ENCODE results near the gene TAS2R9.
"Not testable (repeated sequence)": the region's sequence is repeated elsewhere in the genome, so short reads cannot be mapped to it uniquely, and the experiment has no call there.

TAS2R9 gene

DNA sequence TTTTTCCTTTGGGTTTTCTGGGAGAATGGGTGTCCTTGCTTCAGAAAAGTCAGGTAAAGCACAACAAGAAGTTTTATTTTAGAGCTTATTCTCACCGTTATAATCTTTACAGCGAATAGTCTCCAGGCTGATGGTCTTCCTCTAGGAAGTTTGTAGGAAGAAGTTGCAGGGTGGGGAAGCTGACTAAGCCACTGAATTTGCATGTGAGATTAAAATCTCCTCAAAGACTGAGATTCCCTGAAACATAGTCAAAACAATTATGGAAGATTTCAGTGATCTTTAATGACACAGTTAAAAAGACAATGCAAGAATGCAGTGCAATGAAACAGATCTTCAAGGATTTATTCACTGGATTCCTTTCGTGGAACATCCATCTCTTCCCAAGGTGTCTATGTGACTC, 15.0 kb upstream of the TAS2R9 start:
- H3K27me3 ChIP-seq (replicated peaks; ENCODE audit: control insufficient read depth, insufficient read depth, low read length, poor library complexity, severe bottlenecking), result no peaks in the 10 kb centered on the region
- no peak for DNase-seq
- no peak overlapping the region for H3K27ac ChIP-seq (ENCODE audit: insufficient read depth, low read length, poor library complexity, severe bottlenecking)
- H3K4me3 ChIP-seq (ENCODE audit: insufficient read depth, low read depth, low read length, poor library complexity, severe bottlenecking), result no peak overlapping the region
- H3K4me1 ChIP-seq (ENCODE audit: control insufficient read depth, insufficient read depth, low read length, poor library complexity, severe bottlenecking), result no peaks in the 10 kb centered on the region
- no peaks in the 10 kb centered on the region for H3K36me3 ChIP-seq (ENCODE audit: control insufficient read depth, insufficient read depth, low read length)
- H3K9me3 ChIP-seq (ENCODE audit: control insufficient read depth, low read length), result no peaks in the 10 kb centered on the region

DNA sequence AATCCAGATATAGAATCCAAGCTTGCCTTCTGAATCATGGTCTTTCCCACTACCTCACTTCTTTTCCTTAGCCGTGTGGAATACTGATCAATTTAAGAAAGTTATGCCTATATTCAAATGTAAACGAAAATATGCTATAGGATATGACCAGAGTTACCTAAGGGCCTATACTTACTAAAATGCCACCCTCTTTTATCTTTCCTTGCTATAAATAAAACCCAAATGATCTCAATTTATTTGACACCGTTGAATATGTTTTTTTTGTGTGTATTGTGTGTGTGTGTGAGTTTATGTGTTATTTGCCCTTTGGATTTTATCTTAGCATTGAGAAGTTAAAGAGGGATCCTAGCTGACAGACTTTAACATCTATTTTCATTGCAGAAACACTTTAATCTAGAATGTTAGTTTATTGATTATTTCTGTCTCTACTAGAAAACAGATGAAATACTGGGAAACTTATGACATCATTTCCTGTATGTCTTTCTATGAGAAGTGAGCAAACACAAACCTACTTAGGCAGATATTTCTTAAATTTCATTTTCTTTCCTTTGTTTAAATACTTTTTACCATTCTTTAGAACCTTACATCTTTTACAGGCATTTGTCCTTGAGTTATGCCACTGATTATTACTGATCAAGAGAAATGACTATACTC, 2.0 kb upstream of the TAS2R9 start:
- Histone ChIP-seq H3K27ac (ENCODE audit: insufficient read depth, low read length, poor library complexity, severe bottlenecking) (no peak overlapping the region), H3K4me1 (ENCODE audit: control insufficient read depth, insufficient read depth, low read length, poor library complexity, severe bottlenecking) (no peaks in the 10 kb centered on the region), H3K4me3 (ENCODE audit: insufficient read depth, low read depth, low read length, poor library complexity, severe bottlenecking) (no peak overlapping the region), H3K9me3 (ENCODE audit: control insufficient read depth, low read length) (no peaks in the 10 kb centered on the region), H3K27me3 (replicated peaks; ENCODE audit: control insufficient read depth, insufficient read depth, low read length, poor library complexity, severe bottlenecking) (no peaks in the 10 kb centered on the region), H3K36me3 (ENCODE audit: control insufficient read depth, insufficient read depth, low read length) (no peaks in the 10 kb centered on the region)
- no peak for DNase-seq

DNA sequence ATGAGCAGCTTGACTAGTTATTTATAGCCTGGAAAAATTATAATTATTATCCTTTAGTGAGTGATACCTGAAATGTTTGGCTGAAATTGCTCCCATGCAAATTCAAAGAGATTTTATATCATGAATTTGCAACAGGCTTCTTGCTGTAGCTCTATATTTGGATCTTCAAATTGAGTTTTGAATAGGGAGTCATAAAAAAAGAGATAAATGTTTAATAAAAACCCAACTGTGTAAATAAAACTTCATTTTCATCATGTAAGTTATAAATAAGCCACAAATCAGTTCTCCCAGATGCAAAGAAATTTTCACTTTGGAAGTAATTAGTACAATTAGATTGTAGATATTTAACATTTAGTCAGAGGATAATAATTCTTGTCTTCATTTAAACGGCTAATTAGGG, 2.8 kb downstream of the TAS2R9 start, which contains the start of gene TAS2R8:
Gene TAS2R8, minus strand, starts transcription at position 101 of the 400 bp plus-strand sequence. CDS start 306 bp downstream, outside the sequence.
- DNase-seq, result no peak
- Histone ChIP-seq H3K36me3 (ENCODE audit: control insufficient read depth, insufficient read depth, low read length) (no peaks in the 10 kb centered on the region), H3K4me1 (ENCODE audit: control insufficient read depth, insufficient read depth, low read length, poor library complexity, severe bottlenecking) (no peaks in the 10 kb centered on the region), H3K27ac (ENCODE audit: insufficient read depth, low read length, poor library complexity, severe bottlenecking) (no peak within 1 kb of the TSS), H3K4me3 (ENCODE audit: insufficient read depth, low read depth, low read length, poor library complexity, severe bottlenecking) (no peak within 1 kb of the TSS), H3K9me3 (ENCODE audit: control insufficient read depth, low read length) (no peaks in the 10 kb centered on the region), H3K27me3 (replicated peaks; ENCODE audit: control insufficient read depth, insufficient read depth, low read length, poor library complexity, severe bottlenecking) (no peaks in the 10 kb centered on the region)

DNA sequence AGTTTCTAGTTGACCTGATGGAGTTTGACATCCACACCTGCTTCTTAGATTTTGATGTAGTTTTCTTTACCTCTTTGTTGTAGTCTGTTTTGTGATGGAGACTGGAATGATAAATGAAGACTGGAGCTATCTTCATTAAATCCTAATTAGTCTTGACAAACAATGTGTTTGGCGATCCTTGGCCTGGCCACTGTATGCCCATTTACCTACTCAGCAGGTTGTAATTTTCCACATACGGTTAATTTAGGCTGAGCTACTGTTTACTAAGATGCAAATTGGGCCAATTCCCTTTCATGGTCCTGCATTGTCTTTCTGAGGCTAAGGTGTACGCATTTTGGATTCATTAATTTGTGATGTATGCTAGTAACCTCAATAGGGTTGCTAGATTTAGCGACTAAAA, 7.4 kb downstream of the TAS2R9 start, which contains the start of gene TAS2R7:
Gene TAS2R7, minus strand, starts transcription at position 41 of the 400 bp plus-strand sequence. CDS start 57 bp downstream, outside the sequence.
- no peaks in the 10 kb centered on the region for H3K4me1 ChIP-seq (ENCODE audit: control insufficient read depth, insufficient read depth, low read length, poor library complexity, severe bottlenecking)
- peaks cover 4% of the 10 kb centered on the region for H3K27me3 ChIP-seq (replicated peaks; ENCODE audit: control insufficient read depth, insufficient read depth, low read length, poor library complexity, severe bottlenecking)
- no peak within 1 kb of the TSS for H3K4me3 ChIP-seq (ENCODE audit: insufficient read depth, low read depth, low read length, poor library complexity, severe bottlenecking)
- DNase-seq, result no peak
- H3K27ac ChIP-seq (ENCODE audit: insufficient read depth, low read length, poor library complexity, severe bottlenecking), result no peak within 1 kb of the TSS
- H3K9me3 ChIP-seq (ENCODE audit: control insufficient read depth, low read length), result no peaks in the 10 kb centered on the region
- H3K36me3 ChIP-seq (ENCODE audit: control insufficient read depth, insufficient read depth, low read length), result no peaks in the 10 kb centered on the region

DNA sequence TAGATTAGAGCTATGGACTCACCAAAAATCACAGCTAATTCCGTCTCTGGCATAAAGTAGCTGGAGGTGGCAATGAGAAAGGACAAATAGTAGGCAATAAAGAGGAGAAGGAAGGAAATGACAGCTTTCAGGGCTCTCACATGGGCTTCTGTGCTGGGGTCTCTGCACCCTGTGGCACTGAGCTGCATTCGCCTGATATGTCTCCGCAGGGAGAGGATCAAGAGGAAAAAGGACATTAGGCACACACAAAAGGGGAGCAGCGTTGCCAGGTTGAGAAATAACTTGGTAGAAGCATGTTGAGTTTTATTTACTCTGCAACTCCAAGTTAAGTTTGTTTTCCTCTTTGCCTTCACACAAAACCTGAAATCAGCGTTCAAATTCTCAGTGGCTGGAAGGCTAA, 8.2 kb downstream of the TAS2R9 start:
- Histone ChIP-seq H3K9me3 (ENCODE audit: control insufficient read depth, low read length) (no peaks in the 10 kb centered on the region), H3K4me1 (ENCODE audit: control insufficient read depth, insufficient read depth, low read length, poor library complexity, severe bottlenecking) (no peaks in the 10 kb centered on the region), H3K27me3 (replicated peaks; ENCODE audit: control insufficient read depth, insufficient read depth, low read length, poor library complexity, severe bottlenecking) (peaks cover 4% of the 10 kb centered on the region), H3K4me3 (ENCODE audit: insufficient read depth, low read depth, low read length, poor library complexity, severe bottlenecking) (no peak overlapping the region), H3K36me3 (ENCODE audit: control insufficient read depth, insufficient read depth, low read length) (no peaks in the 10 kb centered on the region), H3K27ac (ENCODE audit: insufficient read depth, low read length, poor library complexity, severe bottlenecking) (no peak overlapping the region)
- DNase-seq, result no peak

DNA sequence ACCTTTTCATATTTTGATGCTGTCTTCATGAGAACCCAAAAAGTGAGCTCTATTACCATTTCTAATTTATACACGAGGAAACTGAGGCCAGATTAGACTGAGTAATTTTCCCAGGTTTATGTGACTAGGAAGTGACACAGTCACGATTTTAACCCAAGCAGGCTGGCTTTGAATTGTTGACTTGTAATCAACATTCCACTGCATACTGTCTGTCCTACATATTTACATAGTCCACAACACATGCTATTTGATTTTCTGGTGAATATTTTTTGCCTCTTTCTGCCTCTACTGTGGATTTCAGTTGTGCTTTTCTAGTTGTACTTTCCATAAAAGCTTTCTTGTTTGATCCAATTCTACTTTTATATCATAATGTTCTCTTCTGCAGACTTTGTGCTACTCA, 15.7 kb downstream of the TAS2R9 start:
- Histone ChIP-seq H3K4me3 (ENCODE audit: insufficient read depth, low read depth, low read length, poor library complexity, severe bottlenecking) (no peak overlapping the region), H3K4me1 (ENCODE audit: control insufficient read depth, insufficient read depth, low read length, poor library complexity, severe bottlenecking) (no peaks in the 10 kb centered on the region), H3K36me3 (ENCODE audit: control insufficient read depth, insufficient read depth, low read length) (no peaks in the 10 kb centered on the region), H3K27ac (ENCODE audit: insufficient read depth, low read length, poor library complexity, severe bottlenecking) (no peak overlapping the region), H3K27me3 (replicated peaks; ENCODE audit: control insufficient read depth, insufficient read depth, low read length, poor library complexity, severe bottlenecking) (peaks cover 2% of the 10 kb centered on the region), H3K9me3 (ENCODE audit: control insufficient read depth, low read length) (no peaks in the 10 kb centered on the region)
- no peak for DNase-seq

DNA sequence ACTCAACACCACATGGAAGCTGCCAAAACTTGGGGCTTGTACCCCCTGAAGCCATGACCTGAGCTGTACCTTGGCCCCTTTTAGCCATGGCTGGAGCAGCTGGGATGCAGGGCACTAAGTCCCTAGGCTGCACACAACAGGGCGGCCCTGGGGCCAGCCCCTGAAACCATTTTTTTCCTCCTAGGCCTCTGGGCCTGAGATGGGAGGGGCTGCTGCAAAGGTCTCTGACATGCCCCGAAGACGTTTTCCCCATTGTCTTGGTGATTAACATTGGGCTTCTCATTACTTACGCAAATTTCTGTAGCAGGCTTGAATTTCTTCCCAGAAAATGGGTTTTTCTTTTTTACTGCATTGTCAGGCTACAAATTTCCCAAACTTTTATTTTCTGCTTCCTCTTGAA, 18.2 kb downstream of the TAS2R9 start:
- not testable (repeated sequence) for DNase-seq; H3K4me1 ChIP-seq (ENCODE audit: control insufficient read depth, insufficient read depth, low read length, poor library complexity, severe bottlenecking); H3K27me3 ChIP-seq (replicated peaks; ENCODE audit: control insufficient read depth, insufficient read depth, low read length, poor library complexity, severe bottlenecking); H3K9me3 ChIP-seq (ENCODE audit: control insufficient read depth, low read length); H3K36me3 ChIP-seq (ENCODE audit: control insufficient read depth, insufficient read depth, low read length); H3K4me3 ChIP-seq (ENCODE audit: insufficient read depth, low read depth, low read length, poor library complexity, severe bottlenecking); H3K27ac ChIP-seq (ENCODE audit: insufficient read depth, low read length, poor library complexity, severe bottlenecking)

DNA sequence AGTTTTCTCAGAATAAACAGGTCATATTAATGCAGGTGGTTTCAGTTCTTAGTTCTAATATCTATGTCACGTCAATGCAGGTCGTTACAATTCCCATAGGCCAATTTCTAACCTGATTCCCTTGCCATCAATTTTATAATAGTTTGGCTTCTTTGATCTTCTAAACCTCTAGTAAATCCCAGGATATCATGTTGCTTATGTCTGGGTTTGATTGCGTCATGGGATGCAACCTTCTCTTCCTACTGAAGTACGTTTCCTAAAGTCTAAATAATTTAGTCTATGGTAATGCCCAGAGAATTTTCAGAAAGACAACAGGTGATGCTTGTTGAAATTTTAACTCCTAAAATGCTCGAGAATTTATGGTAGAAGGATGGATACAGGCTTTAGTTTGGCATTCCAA, 26.7 kb downstream of the TAS2R9 start:
- Histone ChIP-seq H3K9me3 (ENCODE audit: control insufficient read depth, low read length) (no peaks in the 10 kb centered on the region), H3K36me3 (ENCODE audit: control insufficient read depth, insufficient read depth, low read length) (no peaks in the 10 kb centered on the region), H3K27ac (ENCODE audit: insufficient read depth, low read length, poor library complexity, severe bottlenecking) (no peak overlapping the region), H3K4me3 (ENCODE audit: insufficient read depth, low read depth, low read length, poor library complexity, severe bottlenecking) (no peak overlapping the region), H3K4me1 (ENCODE audit: control insufficient read depth, insufficient read depth, low read length, poor library complexity, severe bottlenecking) (no peaks in the 10 kb centered on the region), H3K27me3 (replicated peaks; ENCODE audit: control insufficient read depth, insufficient read depth, low read length, poor library complexity, severe bottlenecking) (no peaks in the 10 kb centered on the region)
- no peak for DNase-seq

DNA sequence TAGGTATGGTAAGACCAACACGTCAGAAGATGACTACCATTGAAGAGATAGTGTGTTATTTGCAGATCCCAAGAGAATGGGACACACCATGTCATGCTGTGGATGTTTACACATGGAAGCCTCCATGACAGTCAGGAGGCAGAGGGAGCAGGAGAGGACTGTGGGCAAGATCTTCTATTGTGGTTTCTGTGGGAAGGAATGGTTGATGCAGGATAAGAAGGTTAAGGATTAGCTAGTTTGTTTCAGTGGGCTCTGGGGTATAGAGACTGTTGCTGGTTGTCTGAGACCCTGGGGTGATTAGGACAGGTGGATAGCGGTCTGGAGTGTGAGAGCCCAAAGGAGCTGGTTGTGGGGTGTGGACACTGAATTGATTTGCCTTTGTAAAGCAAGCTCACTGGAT, 30.9 kb downstream of the TAS2R9 start:
- H3K4me1 ChIP-seq (ENCODE audit: control insufficient read depth, insufficient read depth, low read length, poor library complexity, severe bottlenecking), result no peaks in the 10 kb centered on the region
- no peak overlapping the region for H3K4me3 ChIP-seq (ENCODE audit: insufficient read depth, low read depth, low read length, poor library complexity, severe bottlenecking)
- DNase-seq, result no peak
- H3K36me3 ChIP-seq (ENCODE audit: control insufficient read depth, insufficient read depth, low read length), result no peaks in the 10 kb centered on the region
- H3K27me3 ChIP-seq (replicated peaks; ENCODE audit: control insufficient read depth, insufficient read depth, low read length, poor library complexity, severe bottlenecking), result peaks cover 5% of the 10 kb centered on the region
- H3K9me3 ChIP-seq (ENCODE audit: control insufficient read depth, low read length), result no peaks in the 10 kb centered on the region
- H3K27ac ChIP-seq (ENCODE audit: insufficient read depth, low read length, poor library complexity, severe bottlenecking), result no peak overlapping the region

DNA sequence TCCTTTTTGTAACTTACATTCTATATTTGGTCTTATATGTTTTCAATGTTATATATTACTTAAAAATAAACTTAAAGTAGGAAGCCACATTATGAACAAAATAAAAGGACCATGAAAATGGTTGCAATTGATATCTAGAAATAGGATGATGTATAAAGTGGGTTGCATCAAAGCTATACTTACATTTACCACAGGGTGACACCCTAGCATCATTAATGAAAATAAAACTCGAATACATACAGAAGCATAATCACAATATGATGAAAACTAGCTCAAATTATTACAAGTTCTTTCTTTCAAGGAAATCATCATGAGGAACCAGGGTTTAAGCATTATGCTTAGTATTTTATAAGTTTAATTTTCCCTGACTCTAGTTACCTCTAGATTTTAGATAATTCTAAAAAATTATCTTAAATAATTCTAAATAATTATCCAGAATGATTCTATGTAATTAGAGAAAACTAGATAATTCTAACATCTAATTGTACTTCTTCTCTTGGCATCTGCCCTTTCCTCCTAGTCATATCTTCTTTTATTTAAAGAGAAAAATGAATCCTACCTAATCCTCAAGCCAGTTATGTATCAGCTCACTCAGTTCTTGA, 38.7 kb downstream of the TAS2R9 start:
- no peaks in the 10 kb centered on the region for H3K4me1 ChIP-seq (ENCODE audit: control insufficient read depth, insufficient read depth, low read length, poor library complexity, severe bottlenecking)
- H3K9me3 ChIP-seq (ENCODE audit: control insufficient read depth, low read length), result no peaks in the 10 kb centered on the region
- no peak overlapping the region for H3K4me3 ChIP-seq (ENCODE audit: insufficient read depth, low read depth, low read length, poor library complexity, severe bottlenecking)
- peaks cover 5% of the 10 kb centered on the region for H3K27me3 ChIP-seq (replicated peaks; ENCODE audit: control insufficient read depth, insufficient read depth, low read length, poor library complexity, severe bottlenecking)
- no peak overlapping the region for H3K27ac ChIP-seq (ENCODE audit: insufficient read depth, low read length, poor library complexity, severe bottlenecking)
- DNase-seq, result no peak
- H3K36me3 ChIP-seq (ENCODE audit: control insufficient read depth, insufficient read depth, low read length), result no peaks in the 10 kb centered on the region
